ENCODE data around the gene ADPGK.

DNA sequence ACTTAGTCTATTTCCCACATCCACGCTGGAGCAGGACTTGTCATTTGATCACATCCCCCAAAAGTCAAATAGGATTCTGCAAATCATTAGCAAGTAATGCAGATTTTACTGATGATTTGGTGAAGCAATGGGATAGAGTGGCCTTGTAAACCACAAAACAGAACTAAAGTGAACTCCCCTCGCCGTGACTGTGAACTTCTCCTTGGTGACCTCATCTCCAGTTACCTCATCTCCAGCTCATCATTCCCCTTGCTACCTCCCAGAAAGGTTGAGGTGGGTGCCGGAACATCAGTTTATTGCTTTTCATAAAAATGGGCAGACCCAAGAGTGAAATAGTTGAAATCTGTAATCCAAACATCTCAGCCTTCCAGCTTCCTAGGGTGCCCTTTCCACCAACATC, 36.7 kb upstream of the ADPGK start:
- TF ChIP-seq, protein P1, sequence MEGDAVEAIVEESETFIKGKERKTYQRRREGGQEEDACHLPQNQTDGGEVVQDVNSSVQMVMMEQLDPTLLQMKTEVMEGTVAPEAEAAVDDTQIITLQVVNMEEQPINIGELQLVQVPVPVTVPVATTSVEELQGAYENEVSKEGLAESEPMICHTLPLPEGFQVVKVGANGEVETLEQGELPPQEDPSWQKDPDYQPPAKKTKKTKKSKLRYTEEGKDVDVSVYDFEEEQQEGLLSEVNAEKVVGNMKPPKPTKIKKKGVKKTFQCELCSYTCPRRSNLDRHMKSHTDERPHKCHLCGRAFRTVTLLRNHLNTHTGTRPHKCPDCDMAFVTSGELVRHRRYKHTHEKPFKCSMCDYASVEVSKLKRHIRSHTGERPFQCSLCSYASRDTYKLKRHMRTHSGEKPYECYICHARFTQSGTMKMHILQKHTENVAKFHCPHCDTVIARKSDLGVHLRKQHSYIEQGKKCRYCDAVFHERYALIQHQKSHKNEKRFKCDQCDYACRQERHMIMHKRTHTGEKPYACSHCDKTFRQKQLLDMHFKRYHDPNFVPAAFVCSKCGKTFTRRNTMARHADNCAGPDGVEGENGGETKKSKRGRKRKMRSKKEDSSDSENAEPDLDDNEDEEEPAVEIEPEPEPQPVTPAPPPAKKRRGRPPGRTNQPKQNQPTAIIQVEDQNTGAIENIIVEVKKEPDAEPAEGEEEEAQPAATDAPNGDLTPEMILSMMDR (conservative IDR thresholded peaks at IDR 0.05; ENCODE audit: low read depth, low read length) = no peak
- no peak for TF ChIP-seq EZH2 (IDR thresholded peaks at IDR 0.05; ENCODE audit: borderline replicate concordance, low read depth, low read length, poor library complexity, severe bottlenecking)

All from A673 (cell line).